Renal cortical epithelial cell (primary cell): ENCODE measurements around the gene HSPA12A. TPM values are rescaled to one million over a fixed set of nuclear protein-coding genes. Genes with fewer than 3 reads are reported as not detected.

Experiments
- DNase-seq: peaks from one replicate; pipeline ENCODE4 v3.0.0-alpha.2; 2011; ENCODE audit warnings: low read depth
- total RNA-seq: library from RNA; depleted of rRNA; stranded (reverse); fragments of >200 nt; gene quantifications from 2 replicates; pipeline ENCODE4 v1.2.3, GENCODE V29; 2014

The HSPA12A gene
- total RNA-seq, 1 donor from 2014 or later, result 79.5 TPM

- no peak for DNase-seq
These were observed 26.5 kb downstream of the HSPA12A start for GRCh38 chr10:116715839-116716377.

GRCh38 chr10:116715341-116715740 is 27.0 kb downstream of the HSPA12A start:
- no peak for DNase-seq

- DNase-seq, result no peak
These were observed 28.5 kb downstream of the HSPA12A start for GRCh38 chr10:116713846-116714245.

- no peak for DNase-seq
These were observed 29.3 kb downstream of the HSPA12A start for GRCh38 chr10:116712989-116713543.

- DNase-seq, result no peak
These were observed 29.8 kb downstream of the HSPA12A start for GRCh38 chr10:116712519-116712918.

- DNase-seq, result peak; percentile 57
These were observed 30.6 kb downstream of the HSPA12A start for GRCh38 chr10:116711803-116712202.

DNA sequence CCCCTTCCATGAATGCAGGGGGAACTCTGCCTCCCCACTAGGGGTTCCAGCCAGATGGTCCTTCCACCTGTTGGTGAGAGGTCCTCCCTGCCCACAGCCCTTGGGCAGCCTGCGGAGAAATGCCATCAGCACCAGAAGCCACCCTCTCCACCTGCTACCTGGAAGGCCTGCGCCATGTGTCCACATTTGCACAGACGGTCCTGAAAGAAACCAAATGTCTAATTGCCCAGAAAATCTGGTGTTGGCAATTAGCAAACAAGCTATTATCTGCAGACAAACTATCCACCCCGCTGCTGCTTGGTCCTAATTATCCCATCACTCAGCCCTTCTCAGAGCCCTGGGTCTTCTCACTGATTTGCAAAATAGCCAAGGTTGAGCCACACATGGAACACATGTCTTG is 32.3 kb downstream of the HSPA12A start:
- no peak for DNase-seq

DNA sequence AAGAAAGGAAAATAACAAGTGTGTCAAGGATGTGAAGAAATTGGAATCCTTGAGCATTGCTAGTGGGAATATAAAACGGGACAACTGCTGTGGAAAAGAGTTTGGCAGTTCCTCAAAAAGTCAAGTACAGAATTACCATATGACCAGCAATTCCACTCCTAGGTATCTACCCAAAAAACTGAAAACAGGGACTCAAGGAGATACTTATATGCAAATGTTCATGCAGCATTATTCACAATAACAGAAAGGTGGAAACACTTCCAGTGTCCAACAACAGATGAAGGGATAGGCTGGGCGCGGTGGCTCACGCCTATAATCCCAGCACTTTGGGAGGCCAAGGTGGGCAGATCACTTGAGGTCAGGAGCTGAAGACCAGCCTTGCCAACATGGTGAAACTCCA is 33.5 kb downstream of the HSPA12A start:
- DNase-seq, result no peak

GRCh38 chr10:116708391-116708821 is 34.0 kb downstream of the HSPA12A start:
- DNase-seq, result peak; percentile 89

- no peak for DNase-seq
These were observed 34.4 kb downstream of the HSPA12A start for GRCh38 chr10:116707981-116708380.

- DNase-seq, result no peak
These were observed 36.1 kb downstream of the HSPA12A start for GRCh38 chr10:116706281-116706680.

- DNase-seq, result no peak
These were observed 36.9 kb downstream of the HSPA12A start for GRCh38 chr10:116705498-116705897.

DNA sequence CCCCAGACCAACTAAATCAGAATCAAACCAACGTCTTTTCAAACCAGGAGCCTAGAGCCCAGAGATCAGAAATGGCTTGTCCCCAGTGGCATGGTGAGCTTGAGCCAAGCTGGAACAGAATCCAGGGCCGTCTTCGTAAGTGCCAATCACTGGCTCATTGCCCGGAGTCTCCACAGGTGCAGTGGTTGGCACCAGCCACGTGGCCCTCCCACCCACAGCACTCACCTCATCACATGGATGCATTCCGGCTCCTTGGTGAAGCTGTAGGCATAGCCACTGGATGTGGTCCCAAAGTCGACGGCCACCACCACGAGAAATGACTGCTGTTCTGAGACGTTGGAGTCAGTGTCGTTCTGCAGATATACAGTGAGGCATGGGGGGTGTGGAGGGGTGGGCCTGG is 37.4 kb downstream of the HSPA12A start:
- no peak for DNase-seq

DNA sequence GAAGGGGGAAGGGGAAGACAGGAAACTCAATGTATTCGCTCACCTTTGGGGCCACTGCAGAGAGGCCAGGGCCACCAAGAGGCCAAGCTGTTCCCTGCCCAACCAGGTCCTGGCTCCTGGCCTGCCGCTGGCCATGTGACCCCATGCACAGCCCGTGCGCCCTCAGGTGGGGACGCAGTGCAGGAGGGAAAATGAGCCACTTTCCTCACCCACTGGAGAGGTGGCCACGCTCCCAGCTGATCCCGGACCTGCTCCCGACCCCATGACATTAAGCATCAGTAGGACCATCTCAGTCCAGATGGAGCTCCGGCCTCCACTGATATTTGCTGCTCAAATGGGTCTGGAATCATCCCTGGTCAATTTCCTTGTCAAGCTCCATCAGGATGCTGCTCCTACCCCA is 40.2 kb downstream of the HSPA12A start:
- no peak for DNase-seq

GRCh38 chr10:116699471-116700150 is 42.8 kb downstream of the HSPA12A start:
- DNase-seq, result no peak

- DNase-seq, result no peak
These were observed 43.3 kb downstream of the HSPA12A start for GRCh38 chr10:116699049-116699448.

DNA sequence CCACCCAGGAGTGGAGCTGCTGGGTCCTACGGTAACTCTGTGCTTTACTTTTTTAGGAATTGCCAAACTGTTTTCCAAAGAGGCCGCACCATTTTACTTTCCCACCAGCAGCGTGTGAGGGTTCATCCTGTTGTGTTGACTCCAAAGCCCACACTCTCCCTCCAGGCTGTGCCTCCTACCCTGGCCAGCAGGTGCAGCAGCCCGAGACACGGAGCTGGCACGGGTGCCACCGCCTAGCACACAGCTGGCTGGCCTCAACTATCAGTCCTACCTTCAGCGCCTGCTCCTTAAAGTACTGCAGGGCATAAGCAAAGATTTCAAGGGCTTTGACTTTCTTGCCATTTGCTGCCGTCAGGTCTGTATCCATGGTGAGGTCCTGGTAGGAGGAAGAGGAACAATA is 44.0 kb downstream of the HSPA12A start:
- no peak for DNase-seq

DNA sequence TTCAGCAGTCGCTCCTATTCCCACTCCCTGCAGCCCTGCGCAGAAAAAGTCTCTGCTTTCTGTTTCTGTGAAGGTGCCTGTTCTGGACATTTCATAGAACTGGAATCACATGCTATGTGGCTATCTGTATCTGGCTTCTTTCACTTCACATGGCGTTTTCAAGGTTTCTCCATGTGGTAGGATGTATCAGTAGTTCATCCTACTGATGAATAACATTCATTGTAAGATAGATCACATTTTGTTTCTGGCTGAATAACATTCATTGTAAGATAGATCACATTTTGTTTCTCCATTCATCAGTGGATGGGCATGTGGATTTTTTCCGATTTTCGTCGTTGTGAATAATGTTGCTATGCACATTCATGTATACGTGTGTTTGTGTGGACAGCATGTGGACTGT is 44.5 kb downstream of the HSPA12A start:
- DNase-seq, result no peak

DNA sequence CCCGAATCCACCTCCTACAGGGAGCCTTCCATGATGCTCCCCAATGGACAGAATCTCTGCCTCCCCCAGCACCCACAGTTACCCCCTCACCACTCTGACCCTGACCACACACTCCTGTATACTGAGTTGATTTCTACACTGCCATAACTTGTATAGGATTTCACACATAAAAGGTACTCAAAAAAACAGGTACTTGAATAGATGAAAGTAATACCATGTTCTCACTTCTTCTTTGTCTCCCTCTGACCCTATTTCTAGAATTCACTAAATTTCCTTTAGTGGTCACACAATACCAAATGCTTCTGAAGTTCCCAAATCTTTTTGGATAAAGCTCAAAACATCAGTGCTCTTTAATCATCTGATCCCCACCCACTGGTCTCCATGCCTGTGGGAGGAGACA is 45.4 kb downstream of the HSPA12A start:
- no peak for DNase-seq

GRCh38 chr10:116694927-116695268 is 47.5 kb downstream of the HSPA12A start:
- no peak for DNase-seq

DNA sequence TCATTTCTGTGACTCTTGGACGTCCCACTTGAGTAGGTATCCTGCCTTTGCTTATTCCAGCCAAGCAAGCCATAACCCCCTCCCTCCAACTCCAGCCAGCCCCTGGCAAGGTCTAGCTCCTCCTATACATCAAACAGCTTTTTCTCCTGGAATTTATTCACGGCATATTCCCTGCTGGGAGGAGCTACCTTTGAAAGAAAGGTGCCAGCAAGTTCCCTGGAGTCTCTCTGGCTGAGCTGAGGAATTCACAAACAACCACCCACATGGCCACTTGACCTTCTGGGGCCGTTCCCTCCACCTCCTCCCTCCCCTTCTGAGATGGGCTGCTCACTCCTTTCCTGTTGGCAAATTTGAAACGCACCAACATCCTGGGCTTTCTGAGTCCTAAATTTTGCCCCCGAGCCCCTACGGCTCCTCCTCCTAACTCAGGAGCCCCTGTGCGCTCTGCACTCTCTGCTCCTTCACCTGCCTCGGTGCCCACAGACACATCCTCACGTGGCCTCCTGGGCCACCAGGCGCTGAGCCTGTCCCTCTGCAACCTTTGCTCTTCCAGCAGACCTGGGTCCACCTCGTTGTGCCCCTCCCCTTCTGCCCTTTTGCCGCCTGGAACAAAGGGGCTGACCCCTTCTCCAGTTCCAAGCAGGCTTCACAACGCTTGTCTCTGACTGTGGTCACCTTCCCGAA is 48.0 kb downstream of the HSPA12A start:
- peak; percentile 67 for DNase-seq

- DNase-seq, result no peak
These were observed 50.1 kb downstream of the HSPA12A start for GRCh38 chr10:116692225-116692624.

GRCh38 chr10:116691635-116692034 is 50.7 kb downstream of the HSPA12A start:
- DNase-seq, result no peak
